Measurements from ENCODE around the gene ABLIM1. TPM values are rescaled to one million over a fixed set of nuclear protein-coding genes. Genes with fewer than 3 reads are reported as not detected.

ABLIM1 gene
- polyA plus RNA-seq, 3 donors = 0.33 to 0.91 (median 0.57) TPM

DNA sequence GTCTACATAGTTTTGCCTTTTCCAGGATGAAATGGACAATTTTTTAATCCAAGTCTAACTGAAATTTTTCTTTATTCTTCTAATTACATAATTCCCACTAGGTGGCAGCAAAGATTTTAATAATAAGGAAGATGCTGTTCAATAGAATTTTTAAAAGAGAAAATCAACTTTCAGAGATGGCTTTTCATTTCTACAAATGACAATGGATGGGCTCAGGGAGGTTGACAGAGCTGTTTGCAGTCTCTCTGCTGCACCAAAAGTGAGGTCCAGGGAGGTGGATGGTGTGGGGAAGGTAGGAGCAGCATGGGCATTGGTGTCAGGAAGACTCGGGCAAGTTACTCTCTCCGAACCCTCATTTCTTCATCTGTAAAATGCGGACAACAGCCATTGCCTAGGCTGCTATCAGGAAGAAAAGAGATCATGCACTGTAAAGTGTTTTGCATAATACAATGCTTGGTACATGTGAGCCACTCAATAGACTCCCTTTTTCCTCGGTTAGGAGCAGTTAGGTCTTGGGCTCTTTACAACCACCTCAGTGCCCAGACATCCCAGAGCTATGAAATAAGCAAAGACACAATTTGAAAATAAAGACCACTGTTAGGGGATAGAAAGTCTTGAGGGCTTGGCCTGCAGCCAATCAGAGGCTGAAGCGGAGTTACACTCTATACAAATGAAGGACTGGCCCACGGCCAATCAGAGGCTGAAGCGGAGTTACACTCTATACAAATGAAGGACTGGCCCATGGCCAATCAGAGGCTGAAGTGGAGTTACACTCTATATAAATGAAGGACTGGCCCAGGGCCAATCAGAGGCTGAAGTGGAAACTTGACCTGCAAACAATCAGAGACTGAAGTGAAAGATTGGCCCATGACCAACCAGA is 107.1 kb downstream of the ABLIM1 start:
- H3K9me3 ChIP-seq (replicated peaks in 1 of 2; ENCODE audit: control insufficient read depth in 1 of 2, insufficient read depth in 1 of 2, low read length in 2 of 2) = no peaks in the 10 kb centered on the region
- Mint-ChIP-seq H3K27ac (no peak overlapping the region), H3K36me3 (no peaks in the 10 kb centered on the region), H3K4me1 (peaks cover 8% of the 10 kb centered on the region), H3K27me3 (ENCODE audit: low read depth in 3 of 3) (peaks cover 3 to 9% (median 8%) of the 10 kb centered on the region in 3 donors), H3K9me3 (no peaks in the 10 kb centered on the region), H3K4me3 (no peak overlapping the region)
- no peak overlapping the region for H2AFZ ChIP-seq (ENCODE audit: insufficient read depth, low read depth, low read length, poor library complexity, severe bottlenecking)
- H3K79me2 ChIP-seq (ENCODE audit: insufficient read depth, low read length) = no peaks in the 10 kb centered on the region
- no peaks in the 10 kb centered on the region for H3K4me1 ChIP-seq (ENCODE audit: control insufficient read depth in 1 of 2, insufficient read depth in 2 of 2, low read length in 2 of 2)
- H3K27me3 ChIP-seq (ENCODE audit: control insufficient read depth in 2 of 2, insufficient read depth in 2 of 2, low read length in 2 of 2) = no peaks in the 10 kb centered on the region
- H4K20me1 ChIP-seq (ENCODE audit: insufficient read depth, low read length) = no peaks in the 10 kb centered on the region
- H3K27ac ChIP-seq (ENCODE audit: low read depth in 1 of 2, low read length in 2 of 2) = no peak overlapping the region
- TF ChIP-seq, protein P1, sequence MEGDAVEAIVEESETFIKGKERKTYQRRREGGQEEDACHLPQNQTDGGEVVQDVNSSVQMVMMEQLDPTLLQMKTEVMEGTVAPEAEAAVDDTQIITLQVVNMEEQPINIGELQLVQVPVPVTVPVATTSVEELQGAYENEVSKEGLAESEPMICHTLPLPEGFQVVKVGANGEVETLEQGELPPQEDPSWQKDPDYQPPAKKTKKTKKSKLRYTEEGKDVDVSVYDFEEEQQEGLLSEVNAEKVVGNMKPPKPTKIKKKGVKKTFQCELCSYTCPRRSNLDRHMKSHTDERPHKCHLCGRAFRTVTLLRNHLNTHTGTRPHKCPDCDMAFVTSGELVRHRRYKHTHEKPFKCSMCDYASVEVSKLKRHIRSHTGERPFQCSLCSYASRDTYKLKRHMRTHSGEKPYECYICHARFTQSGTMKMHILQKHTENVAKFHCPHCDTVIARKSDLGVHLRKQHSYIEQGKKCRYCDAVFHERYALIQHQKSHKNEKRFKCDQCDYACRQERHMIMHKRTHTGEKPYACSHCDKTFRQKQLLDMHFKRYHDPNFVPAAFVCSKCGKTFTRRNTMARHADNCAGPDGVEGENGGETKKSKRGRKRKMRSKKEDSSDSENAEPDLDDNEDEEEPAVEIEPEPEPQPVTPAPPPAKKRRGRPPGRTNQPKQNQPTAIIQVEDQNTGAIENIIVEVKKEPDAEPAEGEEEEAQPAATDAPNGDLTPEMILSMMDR (IDR thresholded peaks at IDR 0.05) = peak; percentile 70
- H3K36me3 ChIP-seq (replicated peaks in 1 of 2; ENCODE audit: control insufficient read depth in 1 of 2, insufficient read depth in 2 of 2, low read length in 2 of 2) = no peaks in the 10 kb centered on the region
- peak in 1 of 3 donors; percentile 3 for DNase-seq
- intact Hi-C loops (cut with micrococcal nuclease) = loop anchor here (2.0 to 10.0 kb wide), 3 partner anchors 234 to 326 kb away; no protein-coding TSS in a partner anchor
- WGBS (ENCODE audit: insufficient coverage) = 100% methylated on average over 1 of the region's 7 CpGs
- no peak overlapping the region for H3K4me3 ChIP-seq (replicated peaks in 1 of 3; ENCODE audit: low read depth in 2 of 3, low read length in 3 of 3)
- no peak overlapping the region for H3K9ac ChIP-seq (ENCODE audit: insufficient read depth, low read length, poor library complexity, severe bottlenecking)
- H3K4me2 ChIP-seq (replicated peaks; ENCODE audit: extremely low read depth, low read length, poor library complexity, severe bottlenecking) = no peak overlapping the region

DNA sequence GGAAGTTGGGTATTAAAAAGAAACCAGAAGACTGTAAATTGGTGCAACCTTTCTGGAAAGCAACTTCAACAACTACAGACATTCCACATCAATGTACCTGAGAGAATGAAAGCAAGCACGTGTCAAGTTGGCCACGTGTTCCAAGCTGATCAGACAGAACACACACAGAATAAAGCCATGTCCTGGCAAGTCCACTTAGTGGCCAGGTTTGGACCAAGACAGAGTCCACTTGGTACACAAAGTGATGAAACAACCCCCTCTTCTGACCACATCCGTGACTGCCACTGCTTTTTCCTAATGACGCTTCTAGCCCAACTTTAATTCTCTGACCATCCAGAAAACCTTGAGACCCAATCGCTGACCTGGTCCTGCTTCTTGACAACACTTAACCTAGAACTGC is 109.4 kb downstream of the ABLIM1 start:
- no peaks in the 10 kb centered on the region for H3K27me3 ChIP-seq (ENCODE audit: control insufficient read depth in 2 of 2, insufficient read depth in 2 of 2, low read length in 2 of 2)
- H3K79me2 ChIP-seq (ENCODE audit: insufficient read depth, low read length) = no peaks in the 10 kb centered on the region
- H3K4me1 ChIP-seq (ENCODE audit: control insufficient read depth in 1 of 2, insufficient read depth in 2 of 2, low read length in 2 of 2) = peaks cover 0 to 5% of the 10 kb centered on the region in 2 donors
- H3K4me2 ChIP-seq (replicated peaks; ENCODE audit: extremely low read depth, low read length, poor library complexity, severe bottlenecking) = no peak overlapping the region
- H4K20me1 ChIP-seq (ENCODE audit: insufficient read depth, low read length) = no peaks in the 10 kb centered on the region
- H3K4me3 Mint-ChIP-seq = no peak overlapping the region
- H3K9me3 ChIP-seq (replicated peaks in 1 of 2; ENCODE audit: control insufficient read depth in 1 of 2, insufficient read depth in 1 of 2, low read length in 2 of 2) = no peaks in the 10 kb centered on the region
- no peaks in the 10 kb centered on the region for H3K36me3 ChIP-seq (replicated peaks in 1 of 2; ENCODE audit: control insufficient read depth in 1 of 2, insufficient read depth in 2 of 2, low read length in 2 of 2)
- peaks cover 18% of the 10 kb centered on the region for H3K4me1 Mint-ChIP-seq
- TF ChIP-seq, protein P1 (IDR thresholded peaks at IDR 0.05) = no peak
- H3K9me3 Mint-ChIP-seq = no peaks in the 10 kb centered on the region
- 84% methylated on average over 5 of the region's 5 CpGs for WGBS (ENCODE audit: insufficient coverage)
- no peak overlapping the region for H3K9ac ChIP-seq (ENCODE audit: insufficient read depth, low read length, poor library complexity, severe bottlenecking)
- peaks cover 5 to 11% (median 8%) of the 10 kb centered on the region in 3 donors for H3K27me3 Mint-ChIP-seq (ENCODE audit: low read depth in 3 of 3)
- no peak overlapping the region for H3K4me3 ChIP-seq (replicated peaks in 1 of 3; ENCODE audit: low read depth in 2 of 3, low read length in 3 of 3)
- intact Hi-C loops (cut with micrococcal nuclease) = no loop called here
- DNase-seq = no peak
- no peaks in the 10 kb centered on the region for H3K36me3 Mint-ChIP-seq
- H2AFZ ChIP-seq (ENCODE audit: insufficient read depth, low read depth, low read length, poor library complexity, severe bottlenecking) = no peak overlapping the region
- H3K27ac Mint-ChIP-seq = no peak overlapping the region
- no peak overlapping the region for H3K27ac ChIP-seq (ENCODE audit: low read depth in 1 of 2, low read length in 2 of 2)

Data from CD14-positive monocyte (primary cell).